CD4-positive, alpha-beta T cell (primary cell): Measurements from ENCODE around the gene SLC2A13. TPM values are rescaled to one million over a fixed set of nuclear protein-coding genes. Genes with fewer than 3 reads are reported as not detected.

Experiments used
- ATAC-seq: fragments of 200-7000 bp; cut with Tn5 transposase; one replicate; pipeline ENCODE4 v1.10.0; 2022; ENCODE audit warnings: mild to moderate bottlenecking; ENCODE audit not compliant: poor library complexity
- CTCF ChIA-PET: fragments of 350-600 bp; sonication (Branson Sonifier 250); formaldehyde crosslinking; loops from one replicate; lab custom pipeline; 2021; ENCODE audit warnings: antibody characterized with exemption, inconsistent platforms; lab: Charles Lee
- POLR2A ChIA-PET: fragments of 350-600 bp; sonication (Branson Sonifier 250); formaldehyde crosslinking; loops from one replicate; lab custom pipeline; 2021; ENCODE audit warnings: antibody characterized with exemption, inconsistent platforms; lab: Charles Lee
- DNase-seq, 14 experiments: peaks; one replicate each; pipeline ENCODE4 v3.0.0-alpha.2; 2013 to 2020; ENCODE audit warnings: mixed read lengths in 2 of 14
- H3K27ac ChIP-seq, 2 donors: one replicate each; pipeline versions ENCODE4 v1.5.1 to v1.7.0; 2013; ENCODE audit warnings: low read length in 2 of 2, low read depth in 1 of 2, mild to moderate bottlenecking in 1 of 2
- H3K27me3 ChIP-seq, 2 experiments: 1 replicate in 1 of 2; 2 replicates in 1 of 2; pipeline versions ENCODE4 v1.6.1 to v1.7.0; 2013; ENCODE audit warnings: low read length in 2 of 2, control low read depth in 1 of 2, mild to moderate bottlenecking in 1 of 2, moderate library complexity in 1 of 2; ENCODE audit not compliant: insufficient read depth in 2 of 2, control insufficient read depth in 1 of 2
- H3K36me3 ChIP-seq: one replicate; pipeline ENCODE4 v1.6.1; 2013; ENCODE audit warnings: low read length, control low read depth; ENCODE audit not compliant: insufficient read depth
- H3K4me1 ChIP-seq: one replicate; pipeline ENCODE4 v1.6.1; 2013; ENCODE audit warnings: low read length, control low read depth; ENCODE audit not compliant: insufficient read depth
- H3K4me3 ChIP-seq: one replicate; pipeline ENCODE4 v1.5.1; 2013; ENCODE audit warnings: mild to moderate bottlenecking, low read length, moderate library complexity
- H3K9me3 ChIP-seq, 2 experiments: 1 replicate in 1 of 2; 2 replicates in 1 of 2; pipeline versions ENCODE4 v1.6.1 to v1.7.0; 2013; ENCODE audit warnings: low read length in 2 of 2, mild to moderate bottlenecking in 2 of 2, control low read depth in 1 of 2, moderate library complexity in 1 of 2; ENCODE audit not compliant: control insufficient read depth in 1 of 2, insufficient read depth in 1 of 2
- H3K27ac Mint-ChIP-seq: one replicate; pipeline ENCODE4 v1.8.0; 2020; ENCODE audit warnings: mixed read lengths
- H3K27me3 Mint-ChIP-seq: one replicate; pipeline ENCODE4 v1.8.0; 2021; ENCODE audit warnings: mixed read lengths
- H3K36me3 Mint-ChIP-seq: one replicate; pipeline ENCODE4 v1.8.0; 2021; ENCODE audit warnings: low read depth, mixed read lengths
- H3K4me1 Mint-ChIP-seq: one replicate; pipeline ENCODE4 v1.8.0; 2021; ENCODE audit warnings: low read depth, mixed read lengths
- H3K4me3 Mint-ChIP-seq: one replicate; pipeline ENCODE4 v1.8.0; 2020; ENCODE audit warnings: mild to moderate bottlenecking, mixed read lengths
- H3K9me3 Mint-ChIP-seq: one replicate; pipeline ENCODE4 v1.8.0; 2020; ENCODE audit warnings: mixed read lengths
- CTCF ChIP-seq: fragments of 200-600 bp; IDR thresholded peaks from one replicate; pipeline ENCODE4 v1.8.0; 2022; ENCODE audit warnings: antibody characterized with exemption, mild to moderate bottlenecking
- intact Hi-C, 2 experiments: fragments of 100-400 bp; cut with DNase I in 1 of 2; cut with micrococcal nuclease in 1 of 2; formaldehyde crosslinking; loops; one replicate each; pipeline versions ENCODE4 v1.15.1 to v1.9.0; 2023 to 2025; cut with DNase I, micrococcal nuclease
- total RNA-seq, 174 experiments: library from RNA in 2 of 174; stranded (reverse) in 2 of 174; gene quantifications; one replicate each; pipeline ENCODE4 v1.2.3 and lab custom pipeline; 2021 to 2026

SLC2A13 gene
- total RNA-seq, 2 experiments from 2014 or later = 1.6 to 1.7 TPM

GRCh38 chr12:39773266-39773665, 332.6 kb downstream of the SLC2A13 start:
- ATAC-seq = no peak
- no peak for DNase-seq
- no peak overlapping the region for H3K27ac ChIP-seq
- no peaks in the 10 kb centered on the region for H3K36me3 ChIP-seq
- no peak overlapping the region for H3K4me3 ChIP-seq
- Mint-ChIP-seq H3K4me3 (no peak overlapping the region), H3K27ac (no peak overlapping the region), H3K27me3 (no peaks in the 10 kb centered on the region), H3K4me1 (no peaks in the 10 kb centered on the region), H3K36me3 (no peaks in the 10 kb centered on the region), H3K9me3 (no peaks in the 10 kb centered on the region)
- intact Hi-C loops = no loop called here
- no peaks in the 10 kb centered on the region for H3K4me1 ChIP-seq
- POLR2A ChIA-PET = no interaction called here
- H3K27me3 ChIP-seq = no peaks in the 10 kb centered on the region
- CTCF ChIA-PET = no interaction called here
- no peaks in the 10 kb centered on the region for H3K9me3 ChIP-seq
- TF ChIP-seq CTCF = no peak

- Mint-ChIP-seq H3K27me3 (no peaks in the 10 kb centered on the region), H3K9me3 (no peaks in the 10 kb centered on the region), H3K4me1 (no peaks in the 10 kb centered on the region), H3K36me3 (no peaks in the 10 kb centered on the region), H3K27ac (no peak overlapping the region), H3K4me3 (no peak overlapping the region)
- H3K27ac ChIP-seq = no peak overlapping the region
- CTCF ChIA-PET = no interaction called here
- POLR2A ChIA-PET = no interaction called here
- no peaks in the 10 kb centered on the region for H3K4me1 ChIP-seq
- intact Hi-C loops = no loop called here
- no peaks in the 10 kb centered on the region for H3K27me3 ChIP-seq
- no peaks in the 10 kb centered on the region for H3K36me3 ChIP-seq
- TF ChIP-seq CTCF = no peak
- ATAC-seq (no peak), DNase-seq (no peak)
- no peak overlapping the region for H3K4me3 ChIP-seq
- H3K9me3 ChIP-seq = no peaks in the 10 kb centered on the region
These were observed 333.0 kb downstream of the SLC2A13 start for GRCh38 chr12:39772821-39773259.

- no peak overlapping the region for H3K27ac Mint-ChIP-seq
- H3K9me3 Mint-ChIP-seq = no peaks in the 10 kb centered on the region
- no peak for DNase-seq
- intact Hi-C loops = no loop called here
- H3K9me3 ChIP-seq = no peaks in the 10 kb centered on the region
- CTCF ChIA-PET = no interaction called here
- H3K27ac ChIP-seq = no peak overlapping the region
- no peak overlapping the region for H3K4me3 ChIP-seq
- no peak for ATAC-seq
- H3K36me3 ChIP-seq = no peaks in the 10 kb centered on the region
- no peaks in the 10 kb centered on the region for H3K27me3 Mint-ChIP-seq
- POLR2A ChIA-PET = no interaction called here
- no peaks in the 10 kb centered on the region for H3K4me1 ChIP-seq
- H3K4me3 Mint-ChIP-seq = no peak overlapping the region
- no peak for TF ChIP-seq CTCF
- H3K36me3 Mint-ChIP-seq = no peaks in the 10 kb centered on the region
- no peaks in the 10 kb centered on the region for H3K27me3 ChIP-seq
- no peaks in the 10 kb centered on the region for H3K4me1 Mint-ChIP-seq
These were observed 334.4 kb downstream of the SLC2A13 start for GRCh38 chr12:39771456-39771855.
